Fibroblast of mammary gland (primary cell): ENCODE data around the gene KCNG1.

Source experiments
- DNase-seq: peaks from one replicate; pipeline ENCODE4 v3.0.0-alpha.2; 2010; ENCODE audit warnings: low read depth
- H3K4me3 ChIP-seq: 2 replicates; pipeline ENCODE4 v1.5.1; 2011; ENCODE audit warnings: low read depth, mild to moderate bottlenecking, low read length, moderate library complexity; ENCODE audit not compliant: control insufficient read depth
- CTCF ChIP-seq: conservative IDR thresholded peaks from 2 replicates; pipeline ENCODE4 v1.5.1; 2011; ENCODE audit warnings: low read depth, low read length, inconsistent platforms; ENCODE audit not compliant: control insufficient read depth, insufficient read depth

The KCNG1 gene

DNA sequence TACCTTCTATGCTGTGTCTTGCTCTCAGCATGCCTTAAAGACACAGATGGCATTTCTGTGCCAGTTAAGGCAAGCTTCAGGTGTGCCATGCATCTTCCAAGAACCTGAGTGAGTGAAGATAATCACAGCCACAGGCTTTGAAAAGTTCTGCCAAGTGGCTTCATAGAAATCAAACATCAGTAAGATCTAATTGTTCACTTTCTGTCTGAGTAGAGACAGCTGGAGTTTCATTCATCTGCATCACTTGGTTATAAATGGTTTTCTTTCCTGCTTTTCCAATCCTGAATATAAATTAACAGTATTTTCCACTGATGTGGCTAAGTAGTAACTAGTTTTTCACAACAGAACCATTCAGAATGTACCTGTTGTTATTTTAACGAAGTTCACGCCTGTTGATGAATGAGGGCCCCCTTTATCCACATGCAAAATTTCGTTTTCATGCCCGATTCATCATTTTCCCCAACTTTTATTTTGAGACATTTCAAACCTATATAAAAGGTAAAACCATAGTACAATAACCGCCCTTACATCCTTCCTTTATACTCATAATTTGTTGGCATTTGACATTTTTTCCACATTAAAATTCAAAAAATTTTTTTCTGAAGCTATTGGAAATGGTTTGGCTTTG is 38.6 kb upstream of the KCNG1 start:
- no peak for DNase-seq
- TF ChIP-seq CTCF: no peak
- no peak overlapping the region for H3K4me3 ChIP-seq

DNA sequence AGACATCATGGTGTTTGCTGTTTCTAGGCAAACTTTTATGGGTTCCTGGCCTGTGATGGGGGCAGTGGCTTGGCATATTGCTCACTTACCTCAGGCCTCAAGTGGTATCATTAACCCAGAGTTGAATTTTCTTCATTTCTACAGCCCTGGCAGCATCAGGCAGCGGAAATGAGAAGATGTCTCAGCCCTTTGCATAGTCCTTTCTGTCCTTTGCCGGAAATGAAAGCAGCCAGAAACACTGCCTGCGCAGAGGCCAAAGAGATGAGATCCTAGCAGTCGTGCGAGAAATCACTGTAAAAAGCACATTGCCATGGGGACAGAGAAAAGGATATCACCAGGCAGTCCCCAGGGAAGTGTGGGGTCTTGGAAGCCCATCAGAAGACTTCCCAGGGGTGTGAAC is 37.4 kb upstream of the KCNG1 start:
- TF ChIP-seq CTCF: no peak
- no peak overlapping the region for H3K4me3 ChIP-seq
- no peak for DNase-seq

DNA sequence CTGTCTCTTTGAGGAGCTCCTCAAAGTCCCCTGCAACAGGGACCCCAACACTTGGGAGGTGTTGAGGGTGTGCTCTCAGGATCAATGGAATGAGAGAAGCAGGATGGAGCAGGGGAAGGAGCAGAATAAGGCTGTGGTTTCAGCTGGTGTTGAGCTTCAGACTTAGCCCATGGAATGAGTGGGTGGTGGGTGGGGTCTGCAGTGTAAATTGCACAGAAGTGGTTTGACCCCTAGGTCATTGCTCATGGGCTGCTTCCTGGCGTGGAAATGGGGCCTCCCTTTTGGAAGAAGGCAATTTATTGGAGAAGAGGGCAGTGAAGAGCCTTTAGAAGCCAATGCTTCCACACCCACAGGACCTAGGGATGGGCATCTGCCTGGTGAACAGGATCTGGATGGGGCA is 37.0 kb upstream of the KCNG1 start:
- DNase-seq: peak; percentile 24
- no peak overlapping the region for H3K4me3 ChIP-seq

DNA sequence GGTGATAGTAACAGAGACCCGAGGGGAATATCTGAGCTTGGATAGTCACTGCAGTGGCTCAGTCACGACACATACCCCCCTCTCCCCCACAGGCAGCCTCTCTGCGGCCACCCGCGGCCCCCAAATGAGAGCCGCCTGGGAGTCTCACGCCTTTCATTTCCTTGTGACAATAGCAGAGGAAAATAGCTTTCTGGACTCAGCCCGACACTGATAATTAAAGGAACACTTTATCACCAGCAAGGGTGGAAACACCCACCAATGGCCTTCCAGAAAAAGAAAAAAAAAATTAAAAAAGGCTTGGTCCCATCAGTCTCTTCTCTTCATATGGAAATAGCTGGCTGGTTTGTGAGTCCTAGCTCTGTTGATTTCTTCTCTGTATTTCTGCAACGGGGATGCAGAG is 35.1 kb upstream of the KCNG1 start:
- DNase-seq: no peak
- TF ChIP-seq CTCF: no peak
- H3K4me3 ChIP-seq: no peak overlapping the region

More for the DNA sequence above, 37.0 kb upstream of the KCNG1 start:
- TF ChIP-seq CTCF: no peak

- TF ChIP-seq CTCF: no peak
- DNase-seq: no peak
These were observed 31.3 kb upstream of the KCNG1 start for GRCh38 chr20:51054233-51054632.

GRCh38 chr20:51050531-51051075 is 27.7 kb upstream of the KCNG1 start:
- DNase-seq: no peak
- H3K4me3 ChIP-seq: no peak overlapping the region
- no peak for TF ChIP-seq CTCF

More at GRCh38 chr20:51054233-51054632, 31.3 kb upstream of the KCNG1 start:
- H3K4me3 ChIP-seq: no peak overlapping the region
